HepG2 (cell line): ENCODE measurements around the gene TPRN. TPM values are rescaled to one million over a fixed set of nuclear protein-coding genes. Genes with fewer than 3 reads are reported as not detected.
A peak's percentile ranks its signal among the peaks of the same experiment; 100 is the strongest.

Experiments
- CBX2 ChIP-seq, 2 experiments: fragments of 200-600 bp in 1 of 2; sonication (generic); formaldehyde crosslinking in 1 of 2; IDR thresholded peaks; 2 replicates each; pipeline versions ENCODE4 v1.7.0 to v1.8.1; 2018 to 2022; ENCODE audit warnings: low read depth in 2 of 2, low read length in 1 of 2, mild to moderate bottlenecking in 1 of 2, missing genetic modification reagents in 1 of 2
- CENPT ChIP-seq: sonication (generic); formaldehyde crosslinking; IDR thresholded peaks from 2 replicates; pipeline ENCODE4 v1.8.0; 2022; ENCODE audit warnings: low read depth, mild to moderate bottlenecking, moderate library complexity, missing genetic modification reagents
- HIVEP1 ChIP-seq: sonication (generic); formaldehyde crosslinking; IDR thresholded peaks from 2 replicates; pipeline ENCODE4 v1.4.0; 2020; ENCODE audit warnings: mild to moderate bottlenecking, missing genetic modification reagents
- MEIS2 ChIP-seq: sonication (generic); formaldehyde crosslinking; IDR thresholded peaks from 2 replicates; pipeline ENCODE4 v1.9.0; 2021; ENCODE audit warnings: mild to moderate bottlenecking, missing genetic modification reagents
- NR2F6 ChIP-seq, 2 experiments: IDR thresholded peaks; 2 replicates each; pipeline ENCODE4 v1.6.1; 2016; ENCODE audit warnings: antibody characterized with exemption in 1 of 2, mild to moderate bottlenecking in 1 of 2
- RNF2 ChIP-seq: fragments of 450-650 bp; conservative IDR thresholded peaks from 2 replicates; pipeline ENCODE4 v1.6.1; 2016; ENCODE audit warnings: low read depth
- SSRP1 ChIP-seq: IDR thresholded peaks from 2 replicates; pipeline ENCODE4 v1.6.1; 2016; ENCODE audit warnings: control low read depth
- SYNCRIP ChIP-seq: fragments of 200-400 bp; formaldehyde crosslinking; IDR thresholded peaks from 2 replicates; pipeline ENCODE4 v1.6.1; 2018; ENCODE audit warnings: mild to moderate bottlenecking, low read depth, low read length; ENCODE audit not compliant: insufficient read depth
- XRCC5 ChIP-seq: fragments of 200-400 bp; formaldehyde crosslinking; optimal IDR thresholded peaks from 2 replicates; pipeline ENCODE3; 2017; ENCODE audit warnings: mild to moderate bottlenecking, low read length
- ZNF264 ChIP-seq: sonication (generic); formaldehyde crosslinking; IDR thresholded peaks from 2 replicates; pipeline ENCODE4 v1.4.0; 2020; ENCODE audit warnings: missing genetic modification reagents
- ZNF44 ChIP-seq: sonication (generic); formaldehyde crosslinking; IDR thresholded peaks from 2 replicates; pipeline ENCODE4 v1.5.1; 2020; ENCODE audit warnings: mild to moderate bottlenecking, missing genetic modification reagents
- ZNF558 ChIP-seq: sonication (generic); formaldehyde crosslinking; IDR thresholded peaks from 2 replicates; pipeline ENCODE4 v1.9.0; 2022; ENCODE audit warnings: mild to moderate bottlenecking, missing genetic modification reagents, borderline replicate concordance
- ZNF775 ChIP-seq: sonication (generic); formaldehyde crosslinking; IDR thresholded peaks from 2 replicates; pipeline ENCODE4 v1.4.0; 2020; ENCODE audit warnings: missing genetic modification reagents, mild to moderate bottlenecking, moderate library complexity, borderline replicate concordance
- polyA plus RNA-seq, 8 experiments: library from polyadenylated mRNA; depleted of rRNA in 3 of 8; stranded (reverse) in 7 of 8; unstranded in 1 of 8; fragments of >200 nt; fragmentation: Illumina TruSeq in 4 of 8; extraction: Trizol in 4 of 8; gene quantifications; 2 replicates each; pipeline versions ENCODE4 v1.2.1 to v1.2.3, GENCODE V29; 2011 to 2016; ENCODE audit warnings: low read depth in 4 of 8, missing spikeins in 1 of 8, mixed read lengths in 1 of 8; ENCODE audit not compliant: insufficient read depth in 1 of 8
- total RNA-seq, 5 experiments: library from RNA; depleted of rRNA; stranded (reverse); fragments of >200 nt; fragmentation: Illumina TruSeq; extraction: Trizol; gene quantifications; 2 replicates each; pipeline ENCODE4 v1.2.3, GENCODE V29; 2016; ENCODE audit warnings: low read depth in 1 of 5
- TF ChIP-seq, protein P1 (sequence below): sonication (generic); formaldehyde crosslinking; conservative IDR thresholded peaks from 2 replicates; pipeline ENCODE4 v1.4.0; 2020; ENCODE audit warnings: mild to moderate bottlenecking, missing genetic modification reagents, moderate library complexity
- TF ChIP-seq, protein P2 (sequence below): sonication (generic); formaldehyde crosslinking; IDR thresholded peaks from 2 replicates; pipeline ENCODE4 v1.5.1; 2020; ENCODE audit warnings: mild to moderate bottlenecking, missing genetic modification reagents, borderline replicate concordance
- TF ChIP-seq, protein P3 (sequence below): sonication (generic); formaldehyde crosslinking; IDR thresholded peaks from 2 replicates; pipeline ENCODE4 v1.4.0; 2020; ENCODE audit warnings: mild to moderate bottlenecking, missing genetic modification reagents
- TF ChIP-seq, protein P4 (sequence below): sonication (generic); formaldehyde crosslinking; IDR thresholded peaks from 2 replicates; pipeline ENCODE4 v1.4.0; 2020; ENCODE audit warnings: mild to moderate bottlenecking, missing genetic modification reagents, borderline replicate concordance

TPRN gene
- total and polyA plus RNA-seq, 2 of the 13 experiments (the other 11 are each of a cell fraction or from before 2014, with no cell fraction given), result 10.1 to 19.2 TPM

DNA sequence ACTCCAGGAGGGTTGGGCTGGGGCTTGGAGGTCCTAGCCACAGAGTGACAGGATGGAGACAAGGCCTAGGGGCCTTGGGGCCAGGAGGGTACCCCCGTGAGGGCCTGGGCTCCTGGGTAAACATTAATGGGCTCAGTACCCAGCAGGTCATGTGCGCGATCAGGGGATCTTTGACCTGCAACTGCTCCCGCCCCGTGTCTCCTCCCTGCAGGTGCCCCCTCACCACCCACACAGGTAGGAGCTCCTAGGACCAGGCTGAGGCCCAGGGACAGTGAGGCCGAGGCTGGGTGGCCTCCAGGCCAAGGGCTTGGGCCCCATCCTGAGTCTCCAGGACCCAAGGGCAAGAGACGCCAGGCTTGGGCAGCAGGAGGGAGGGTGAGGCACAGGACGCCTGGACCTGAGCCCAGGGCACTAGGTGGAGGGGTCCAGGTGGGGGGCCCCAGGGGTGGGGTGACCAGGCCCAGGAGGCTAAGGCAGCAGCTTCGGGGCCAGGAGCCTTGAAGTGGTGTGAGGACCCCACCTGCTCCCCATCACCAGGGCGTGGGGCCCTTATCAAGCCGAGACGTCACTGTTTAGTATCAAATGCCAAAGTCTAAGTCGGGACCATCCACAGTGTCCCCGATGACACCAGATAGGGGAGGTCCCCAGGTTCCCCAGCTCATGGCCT is 30.3 kb upstream of the TPRN start, which contains the start of gene SLC34A3 (continued):
- TF ChIP-seq, protein P1, sequence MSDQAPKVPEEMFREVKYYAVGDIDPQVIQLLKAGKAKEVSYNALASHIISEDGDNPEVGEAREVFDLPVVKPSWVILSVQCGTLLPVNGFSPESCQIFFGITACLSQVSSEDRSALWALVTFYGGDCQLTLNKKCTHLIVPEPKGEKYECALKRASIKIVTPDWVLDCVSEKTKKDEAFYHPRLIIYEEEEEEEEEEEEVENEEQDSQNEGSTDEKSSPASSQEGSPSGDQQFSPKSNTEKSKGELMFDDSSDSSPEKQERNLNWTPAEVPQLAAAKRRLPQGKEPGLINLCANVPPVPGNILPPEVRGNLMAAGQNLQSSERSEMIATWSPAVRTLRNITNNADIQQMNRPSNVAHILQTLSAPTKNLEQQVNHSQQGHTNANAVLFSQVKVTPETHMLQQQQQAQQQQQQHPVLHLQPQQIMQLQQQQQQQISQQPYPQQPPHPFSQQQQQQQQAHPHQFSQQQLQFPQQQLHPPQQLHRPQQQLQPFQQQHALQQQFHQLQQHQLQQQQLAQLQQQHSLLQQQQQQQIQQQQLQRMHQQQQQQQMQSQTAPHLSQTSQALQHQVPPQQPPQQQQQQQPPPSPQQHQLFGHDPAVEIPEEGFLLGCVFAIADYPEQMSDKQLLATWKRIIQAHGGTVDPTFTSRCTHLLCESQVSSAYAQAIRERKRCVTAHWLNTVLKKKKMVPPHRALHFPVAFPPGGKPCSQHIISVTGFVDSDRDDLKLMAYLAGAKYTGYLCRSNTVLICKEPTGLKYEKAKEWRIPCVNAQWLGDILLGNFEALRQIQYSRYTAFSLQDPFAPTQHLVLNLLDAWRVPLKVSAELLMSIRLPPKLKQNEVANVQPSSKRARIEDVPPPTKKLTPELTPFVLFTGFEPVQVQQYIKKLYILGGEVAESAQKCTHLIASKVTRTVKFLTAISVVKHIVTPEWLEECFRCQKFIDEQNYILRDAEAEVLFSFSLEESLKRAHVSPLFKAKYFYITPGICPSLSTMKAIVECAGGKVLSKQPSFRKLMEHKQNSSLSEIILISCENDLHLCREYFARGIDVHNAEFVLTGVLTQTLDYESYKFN (CRISPR knock-in tag), result peak; percentile 7; the same call in 1 of the 2 replicates
- no peak for TF ChIP-seq ZNF775 (CRISPR knock-in tag)
- TF ChIP-seq SYNCRIP, result no peak
- no peak for TF ChIP-seq XRCC5
- 0 out of 2 replicates have a peak, but pooled peaks have one; percentile 1 for TF ChIP-seq HIVEP1
- no peak for TF ChIP-seq RNF2
- no peak for TF ChIP-seq ZNF44 (CRISPR knock-in tag)
- TF ChIP-seq MEIS2 (CRISPR knock-in tag), result no peak
- 0 out of 2 replicates have a peak, but pooled peaks have one; percentile 32 for TF ChIP-seq ZNF558 (CRISPR knock-in tag)
- TF ChIP-seq SSRP1, result no peak
- TF ChIP-seq, protein P2, sequence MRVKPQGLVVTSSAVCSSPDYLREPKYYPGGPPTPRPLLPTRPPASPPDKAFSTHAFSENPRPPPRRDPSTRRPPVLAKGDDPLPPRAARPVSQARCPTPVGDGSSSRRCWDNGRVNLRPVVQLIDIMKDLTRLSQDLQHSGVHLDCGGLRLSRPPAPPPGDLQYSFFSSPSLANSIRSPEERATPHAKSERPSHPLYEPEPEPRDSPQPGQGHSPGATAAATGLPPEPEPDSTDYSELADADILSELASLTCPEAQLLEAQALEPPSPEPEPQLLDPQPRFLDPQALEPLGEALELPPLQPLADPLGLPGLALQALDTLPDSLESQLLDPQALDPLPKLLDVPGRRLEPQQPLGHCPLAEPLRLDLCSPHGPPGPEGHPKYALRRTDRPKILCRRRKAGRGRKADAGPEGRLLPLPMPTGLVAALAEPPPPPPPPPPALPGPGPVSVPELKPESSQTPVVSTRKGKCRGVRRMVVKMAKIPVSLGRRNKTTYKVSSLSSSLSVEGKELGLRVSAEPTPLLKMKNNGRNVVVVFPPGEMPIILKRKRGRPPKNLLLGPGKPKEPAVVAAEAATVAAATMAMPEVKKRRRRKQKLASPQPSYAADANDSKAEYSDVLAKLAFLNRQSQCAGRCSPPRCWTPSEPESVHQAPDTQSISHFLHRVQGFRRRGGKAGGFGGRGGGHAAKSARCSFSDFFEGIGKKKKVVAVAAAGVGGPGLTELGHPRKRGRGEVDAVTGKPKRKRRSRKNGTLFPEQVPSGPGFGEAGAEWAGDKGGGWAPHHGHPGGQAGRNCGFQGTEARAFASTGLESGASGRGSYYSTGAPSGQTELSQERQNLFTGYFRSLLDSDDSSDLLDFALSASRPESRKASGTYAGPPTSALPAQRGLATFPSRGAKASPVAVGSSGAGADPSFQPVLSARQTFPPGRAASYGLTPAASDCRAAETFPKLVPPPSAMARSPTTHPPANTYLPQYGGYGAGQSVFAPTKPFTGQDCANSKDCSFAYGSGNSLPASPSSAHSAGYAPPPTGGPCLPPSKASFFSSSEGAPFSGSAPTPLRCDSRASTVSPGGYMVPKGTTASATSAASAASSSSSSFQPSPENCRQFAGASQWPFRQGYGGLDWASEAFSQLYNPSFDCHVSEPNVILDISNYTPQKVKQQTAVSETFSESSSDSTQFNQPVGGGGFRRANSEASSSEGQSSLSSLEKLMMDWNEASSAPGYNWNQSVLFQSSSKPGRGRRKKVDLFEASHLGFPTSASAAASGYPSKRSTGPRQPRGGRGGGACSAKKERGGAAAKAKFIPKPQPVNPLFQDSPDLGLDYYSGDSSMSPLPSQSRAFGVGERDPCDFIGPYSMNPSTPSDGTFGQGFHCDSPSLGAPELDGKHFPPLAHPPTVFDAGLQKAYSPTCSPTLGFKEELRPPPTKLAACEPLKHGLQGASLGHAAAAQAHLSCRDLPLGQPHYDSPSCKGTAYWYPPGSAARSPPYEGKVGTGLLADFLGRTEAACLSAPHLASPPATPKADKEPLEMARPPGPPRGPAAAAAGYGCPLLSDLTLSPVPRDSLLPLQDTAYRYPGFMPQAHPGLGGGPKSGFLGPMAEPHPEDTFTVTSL (CRISPR knock-in tag), result no peak
- no peak for TF ChIP-seq CBX2 (IDR thresholded peaks at IDR 0.05; ENCODE audit: low read depth, low read length)
- TF ChIP-seq CBX2 (CRISPR knock-in tag; IDR thresholded peaks at IDR 0.05; ENCODE audit: low read depth), result no peak
- TF ChIP-seq, protein P3, sequence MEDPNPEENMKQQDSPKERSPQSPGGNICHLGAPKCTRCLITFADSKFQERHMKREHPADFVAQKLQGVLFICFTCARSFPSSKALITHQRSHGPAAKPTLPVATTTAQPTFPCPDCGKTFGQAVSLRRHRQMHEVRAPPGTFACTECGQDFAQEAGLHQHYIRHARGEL (CRISPR knock-in tag), result no peak
- TF ChIP-seq CENPT (CRISPR knock-in tag), result no peak
- TF ChIP-seq, protein P4, sequence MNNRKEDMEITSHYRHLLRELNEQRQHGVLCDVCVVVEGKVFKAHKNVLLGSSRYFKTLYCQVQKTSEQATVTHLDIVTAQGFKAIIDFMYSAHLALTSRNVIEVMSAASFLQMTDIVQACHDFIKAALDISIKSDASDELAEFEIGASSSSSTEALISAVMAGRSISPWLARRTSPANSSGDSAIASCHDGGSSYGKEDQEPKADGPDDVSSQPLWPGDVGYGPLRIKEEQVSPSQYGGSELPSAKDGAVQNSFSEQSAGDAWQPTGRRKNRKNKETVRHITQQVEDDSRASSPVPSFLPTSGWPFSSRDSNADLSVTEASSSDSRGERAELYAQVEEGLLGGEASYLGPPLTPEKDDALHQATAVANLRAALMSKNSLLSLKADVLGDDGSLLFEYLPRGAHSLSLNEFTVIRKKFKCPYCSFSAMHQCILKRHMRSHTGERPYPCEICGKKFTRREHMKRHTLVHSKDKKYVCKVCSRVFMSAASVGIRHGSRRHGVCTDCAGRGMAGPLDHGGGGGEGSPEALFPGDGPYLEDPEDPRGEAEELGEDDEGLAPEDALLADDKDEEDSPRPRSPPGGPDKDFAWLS (CRISPR knock-in tag), result no peak
- TF ChIP-seq ZNF264 (CRISPR knock-in tag), result no peak
- TF ChIP-seq NR2F6 (IDR thresholded peaks at IDR 0.05), result no peak; the same call in 1 of the 2 replicates
- peak; percentile 44; the same call in 1 of the 2 replicates for TF ChIP-seq NR2F6 (CRISPR knock-in tag; IDR thresholded peaks at IDR 0.05)
- TF ChIP-seq, all 625 proteins: peak for 22
